ENCODE results near the gene DALRD3.

- no peak for TF ChIP-seq CTCF (IDR thresholded peaks at IDR 0.05; ENCODE audit: low read depth, low read length, missing input control)
- no peak for TF ChIP-seq MAX (IDR thresholded peaks at IDR 0.05)
- no peak for TF ChIP-seq RAD21 (IDR thresholded peaks at IDR 0.05)
- TF ChIP-seq SP1 (IDR thresholded peaks at IDR 0.05) = no peak
- TF ChIP-seq JUND (IDR thresholded peaks at IDR 0.05) = no peak
- no peak for TF ChIP-seq YY1 (IDR thresholded peaks at IDR 0.05)
- TF ChIP-seq FOXA1 (IDR thresholded peaks at IDR 0.05) = no peak
Measured at GRCh38 chr3:49058011-49058410, 39.6 kb upstream of the DALRD3 start.

Measured in liver (tissue), 3 donors.